Measurements from ENCODE around the gene PLEKHG4B.

PLEKHG4B gene

DNA sequence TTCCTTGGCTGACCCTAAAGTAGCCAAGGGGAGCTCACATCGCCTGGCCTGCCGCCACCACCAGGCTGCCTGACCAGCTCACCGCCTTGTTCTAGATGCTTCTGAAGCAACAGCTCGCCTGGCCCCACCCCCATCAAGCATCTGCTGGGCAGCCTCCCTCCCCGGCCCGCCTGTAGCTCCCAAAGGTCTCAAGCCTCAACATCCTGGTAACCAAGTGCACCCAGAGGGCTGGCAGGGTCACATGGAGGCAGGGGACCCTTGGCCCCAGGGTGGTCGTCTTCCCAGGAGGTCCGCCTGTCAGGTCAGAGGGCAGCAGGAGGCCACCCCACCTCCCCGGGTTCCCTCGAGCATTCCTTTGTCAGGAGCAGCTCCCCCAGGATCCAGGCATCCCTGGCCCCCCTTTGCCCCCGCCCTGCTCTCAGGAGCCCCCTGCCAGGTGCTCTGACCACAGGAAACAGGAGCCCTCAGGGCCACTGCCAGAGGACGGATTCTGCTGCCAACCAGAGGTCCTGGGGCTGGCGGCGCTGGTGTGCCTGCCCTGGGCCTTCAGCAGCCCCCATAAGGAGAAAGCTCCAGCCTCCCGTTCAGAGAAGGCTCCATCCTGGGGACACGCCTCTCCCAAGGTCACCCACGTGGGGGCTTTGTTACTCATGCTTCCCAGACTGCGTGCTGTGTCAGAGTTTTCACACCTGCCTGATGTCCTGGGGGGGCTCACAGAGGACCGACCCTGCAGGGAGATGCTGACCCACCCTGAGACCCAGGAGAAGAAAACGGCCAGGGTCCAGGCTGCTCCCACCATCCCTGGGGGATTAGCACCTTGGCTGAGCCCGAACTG is 95.9 kb downstream of the PLEKHG4B start:
- DNase-seq (ENCODE audit: low read depth): no peak
- TF ChIP-seq CTCF (IDR thresholded peaks at IDR 0.05; ENCODE audit: low read depth, low read length, missing control alignments): no peak
- H3K4me3 ChIP-seq (ENCODE audit: low read depth, low read length): no peak overlapping the region

- peak; percentile 41 for DNase-seq (ENCODE audit: low read depth)
- H3K4me3 ChIP-seq (ENCODE audit: low read depth, low read length): no peak overlapping the region
- peak; percentile 96 for TF ChIP-seq CTCF (IDR thresholded peaks at IDR 0.05; ENCODE audit: low read depth, low read length, missing control alignments)
These were observed 96.8 kb downstream of the PLEKHG4B start for GRCh38 chr5:188488-189481.

DNA sequence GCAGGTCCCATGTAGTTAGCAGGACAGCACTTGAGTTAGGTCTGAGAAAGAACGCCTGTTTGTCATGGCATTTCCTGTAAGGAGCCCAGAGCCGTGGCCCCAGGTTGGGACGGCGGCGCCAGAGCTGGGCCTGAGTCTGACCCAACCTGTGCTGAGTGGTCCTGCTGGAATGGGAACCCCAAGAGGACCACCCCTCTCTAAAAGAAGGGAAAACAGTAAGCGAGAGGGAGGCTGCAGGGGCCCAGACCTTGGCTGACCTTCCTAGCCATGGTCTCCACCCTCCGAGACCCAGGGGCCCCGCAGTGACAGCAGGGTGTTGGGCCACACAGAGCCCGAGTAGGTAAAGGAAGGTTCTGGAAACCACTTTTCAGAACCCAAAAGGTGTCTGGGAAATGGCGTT is 97.5 kb downstream of the PLEKHG4B start:
- no peak for DNase-seq (ENCODE audit: low read depth)
- no peak for TF ChIP-seq CTCF (IDR thresholded peaks at IDR 0.05; ENCODE audit: low read depth, low read length, missing control alignments)
- H3K4me3 ChIP-seq (ENCODE audit: low read depth, low read length): no peak overlapping the region

GRCh38 chr5:189976-190365 is 98.0 kb downstream of the PLEKHG4B start:
- no peak for DNase-seq (ENCODE audit: low read depth)
- no peak for TF ChIP-seq CTCF (IDR thresholded peaks at IDR 0.05; ENCODE audit: low read depth, low read length, missing control alignments)
- no peak overlapping the region for H3K4me3 ChIP-seq (ENCODE audit: low read depth, low read length)

DNA sequence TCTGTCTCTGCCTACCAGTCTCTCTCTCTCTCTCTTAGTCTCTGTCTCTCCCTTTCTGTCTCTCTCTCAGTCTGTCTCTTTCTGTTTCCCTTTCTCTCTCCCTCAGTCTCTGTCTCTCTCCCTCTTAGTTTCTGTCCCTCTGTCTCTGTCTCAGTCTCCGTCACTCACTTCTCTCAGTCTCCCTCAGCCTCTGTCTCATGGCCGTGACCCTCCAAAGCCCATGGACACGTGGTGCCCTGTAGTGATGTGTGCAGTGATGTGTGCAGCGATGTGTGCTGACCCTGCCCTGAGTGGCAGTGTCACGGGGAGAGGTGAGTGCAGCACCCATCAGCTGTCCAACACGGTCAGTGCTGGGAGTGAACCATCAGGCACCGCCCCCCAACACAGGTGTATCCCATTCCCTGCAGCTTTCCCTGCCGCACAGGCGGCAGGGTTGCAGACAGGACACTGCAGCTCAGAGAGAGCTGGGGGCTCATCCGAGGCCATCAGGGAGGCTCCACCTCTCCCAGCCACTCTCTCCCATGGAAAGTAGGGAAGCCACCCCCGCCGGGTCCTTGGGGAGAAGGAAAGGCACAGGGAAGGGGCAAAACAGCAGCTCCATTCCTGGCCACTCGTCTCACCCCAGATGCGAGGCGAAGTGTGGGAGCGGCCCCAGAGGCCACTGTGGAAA is 98.5 kb downstream of the PLEKHG4B start:
- H3K4me3 ChIP-seq (ENCODE audit: low read depth, low read length): no peak overlapping the region
- TF ChIP-seq CTCF (IDR thresholded peaks at IDR 0.05; ENCODE audit: low read depth, low read length, missing control alignments): no peak
- DNase-seq (ENCODE audit: low read depth): no peak

DNA sequence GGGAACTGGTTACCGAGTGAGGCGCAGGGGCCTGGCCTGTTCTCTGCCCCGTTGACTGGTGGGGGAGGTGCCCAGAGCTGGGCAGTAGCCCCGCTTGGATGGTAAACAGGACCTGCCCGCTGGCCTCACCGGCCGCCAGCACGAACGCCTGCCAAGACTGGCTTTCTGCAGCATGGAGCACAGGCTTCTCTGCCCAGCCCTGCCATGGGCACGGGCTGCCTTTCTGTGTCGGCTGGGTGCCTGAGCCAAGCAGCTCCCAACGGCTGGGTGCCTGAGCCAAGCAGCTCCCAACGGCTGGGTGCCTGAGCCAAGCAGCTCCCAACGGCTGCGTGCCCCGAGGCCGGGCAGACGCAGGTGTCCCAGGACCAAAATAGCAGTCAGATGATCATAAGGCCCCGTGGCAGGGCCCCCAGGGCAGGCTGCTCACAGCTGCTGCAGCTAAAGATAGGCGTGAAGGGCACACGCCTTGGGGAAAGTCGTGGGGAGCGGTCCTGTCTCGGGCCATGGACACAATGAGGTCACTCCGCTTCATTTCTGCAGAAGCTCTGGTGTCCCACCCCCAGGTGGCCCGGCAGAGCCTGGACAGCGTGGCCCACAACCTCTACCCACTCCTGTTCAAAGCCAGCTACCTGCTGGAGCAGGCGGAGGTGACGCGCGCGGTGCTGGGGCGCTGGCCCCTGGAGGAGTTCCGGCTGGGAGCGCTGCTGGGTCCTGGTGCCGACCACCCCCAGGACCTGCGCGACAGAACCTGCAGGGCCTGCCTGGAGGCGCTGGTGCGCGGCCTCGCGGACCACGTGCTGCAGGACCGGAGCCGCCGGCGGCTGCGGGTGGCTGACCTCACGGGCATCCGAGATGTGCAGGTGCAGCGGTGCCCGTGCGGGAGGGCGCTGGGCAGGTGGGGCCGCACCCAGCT is 99.3 kb downstream of the PLEKHG4B start, which contains the start of gene LRRC14B:
Gene LRRC14B, plus strand, starts transcription at position 460 of the 913 bp plus-strand sequence. Its CDS starts 44 bp downstream, at position 504.
- TF ChIP-seq CTCF (IDR thresholded peaks at IDR 0.05; ENCODE audit: low read depth, low read length, missing control alignments): no peak
- DNase-seq (ENCODE audit: low read depth): no peak
- H3K4me3 ChIP-seq (ENCODE audit: low read depth, low read length): no peak within 1 kb of the TSS; the same call in 1 of the 2 replicates
